Measurements from ENCODE around the gene HDAC5.

HDAC5 gene

DNA sequence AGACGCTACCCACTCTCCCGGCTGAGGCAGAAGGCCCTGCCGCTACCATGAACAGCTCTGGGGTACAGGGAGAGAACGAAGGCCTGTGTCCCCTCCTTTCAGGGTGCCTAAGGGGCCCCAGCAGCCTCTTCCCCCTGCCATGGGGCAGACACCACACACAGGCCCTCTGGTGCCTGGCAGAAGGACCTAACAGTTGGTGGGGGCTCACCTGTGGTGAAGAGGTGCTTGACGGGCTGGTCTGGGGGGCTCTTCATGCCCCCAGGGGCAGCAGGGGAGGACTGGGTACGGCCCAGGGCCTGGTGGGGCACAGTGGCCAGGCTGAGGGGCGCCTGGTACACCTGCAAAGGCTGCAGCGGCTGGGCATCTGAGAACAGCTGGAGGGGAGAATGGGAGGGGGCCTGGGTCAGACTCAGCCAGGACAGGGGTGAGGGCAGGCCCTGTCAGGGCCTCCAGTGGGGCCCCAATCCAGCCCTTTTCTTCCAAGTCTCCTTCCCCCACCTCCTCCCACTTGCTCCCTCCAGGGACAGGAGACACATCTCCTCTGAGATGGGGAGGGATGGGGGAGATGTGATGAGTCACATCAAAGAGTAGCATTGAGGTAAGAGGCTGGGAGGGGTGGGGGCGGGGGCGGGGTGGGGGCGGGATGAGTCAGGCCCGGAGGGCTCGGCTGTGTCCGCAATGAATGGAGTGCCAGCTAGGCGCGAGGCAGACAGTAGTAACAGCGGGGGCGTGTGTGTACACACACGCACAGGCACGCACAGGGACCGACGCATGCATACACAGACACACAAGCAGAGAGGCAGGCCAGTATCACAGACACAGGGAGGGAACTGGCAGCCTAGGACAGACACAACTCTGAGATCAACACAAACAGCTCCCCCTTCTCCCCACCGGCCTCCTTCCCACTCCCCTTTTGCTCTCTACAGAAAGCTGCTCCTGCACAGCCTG, 36.8 kb downstream of the HDAC5 start:
- DNase-seq, result peak; percentile 66 to 83

DNA sequence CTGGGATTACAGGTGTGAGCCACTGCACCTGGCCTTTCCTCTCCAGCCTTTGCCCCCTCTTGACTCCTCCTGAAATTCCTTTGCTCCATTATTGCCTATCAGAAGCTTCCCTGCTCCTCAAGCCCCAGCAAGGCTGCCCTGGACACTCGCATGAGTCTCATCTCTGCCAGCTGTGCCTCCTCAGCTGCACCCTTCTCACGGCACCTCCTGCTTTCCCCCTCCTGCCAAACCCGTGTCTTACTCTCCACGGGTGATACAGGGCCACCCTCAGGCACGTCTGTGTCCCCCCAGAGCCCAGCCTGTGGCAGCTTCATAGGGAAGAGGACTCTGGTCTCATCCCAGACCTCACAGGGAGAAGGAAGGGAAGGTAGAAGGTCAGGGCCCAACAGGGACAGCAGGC, 37.5 kb downstream of the HDAC5 start:
- no peak for DNase-seq

DNA sequence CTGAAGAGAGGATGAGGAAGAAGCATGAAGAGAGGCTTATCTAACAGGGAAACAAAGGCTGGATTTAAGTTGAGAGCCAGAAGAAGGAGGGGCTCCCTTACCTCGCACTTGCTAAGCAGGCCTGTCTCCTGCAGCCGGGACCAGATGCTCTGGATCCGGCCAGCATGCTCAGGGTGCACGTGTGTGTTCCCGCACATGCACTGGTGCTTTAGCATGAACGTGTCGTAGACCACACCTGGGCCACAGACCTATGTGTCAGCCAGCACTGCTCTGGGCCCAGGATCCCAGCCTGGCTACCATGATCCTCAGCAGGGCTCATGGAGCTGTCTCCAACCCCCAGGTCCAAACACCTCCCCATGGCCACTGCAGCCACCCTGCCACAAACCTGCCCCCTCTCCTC, 38.5 kb downstream of the HDAC5 start:
- no peak for DNase-seq

DNA sequence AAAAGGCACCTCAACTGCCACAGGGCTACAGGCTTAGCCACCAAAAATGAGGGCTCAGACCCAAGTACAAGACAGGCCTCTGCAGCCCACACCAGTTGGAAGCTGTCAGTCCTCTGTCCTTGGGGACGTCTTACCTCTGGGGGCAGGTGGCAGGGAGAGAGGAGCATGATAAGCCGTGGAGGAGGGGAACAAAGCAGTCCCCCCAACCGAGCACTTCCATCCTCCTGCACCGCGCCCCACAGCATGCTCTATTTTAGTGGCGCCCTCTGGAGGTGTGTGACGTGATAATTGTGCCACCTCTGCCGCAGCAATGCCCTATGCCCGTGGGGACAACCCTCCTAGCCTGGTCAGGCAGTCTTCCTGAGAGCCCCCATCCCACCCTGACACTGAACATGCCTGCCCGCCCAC, 39.3 kb downstream of the HDAC5 start:
- peak in 1 of 2 experiments; percentile 22 for DNase-seq

DNA sequence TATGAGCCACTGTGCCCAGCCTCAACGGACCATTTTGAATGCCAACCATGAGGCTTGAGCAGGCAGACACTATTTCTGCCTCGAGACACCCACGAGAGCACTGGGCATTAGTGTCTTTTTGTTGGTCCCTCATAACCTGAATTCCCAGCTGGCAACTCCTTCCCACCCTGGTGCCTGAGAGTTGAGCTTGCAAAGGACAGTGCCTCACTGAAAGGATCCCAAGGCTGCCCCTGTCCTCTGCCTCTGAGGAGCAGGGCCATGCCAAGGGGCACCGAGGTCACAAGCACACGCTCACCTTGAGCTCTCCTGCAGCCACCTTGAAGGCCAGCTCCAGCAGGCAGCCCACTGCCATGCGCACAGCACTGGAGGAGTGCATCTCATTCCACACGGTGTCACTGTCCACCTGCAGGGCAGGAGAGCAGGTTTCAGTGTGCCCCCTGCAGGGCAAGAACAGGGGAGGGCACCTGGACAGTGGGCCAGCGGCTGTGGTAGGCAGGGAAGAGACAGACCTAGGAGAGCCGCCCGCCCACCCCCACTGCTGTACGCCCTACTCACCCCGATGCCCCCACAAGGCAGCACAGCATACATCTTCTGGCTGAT, 40.1 kb downstream of the HDAC5 start:
- DNase-seq, result peak; percentile 68 to 82

DNA sequence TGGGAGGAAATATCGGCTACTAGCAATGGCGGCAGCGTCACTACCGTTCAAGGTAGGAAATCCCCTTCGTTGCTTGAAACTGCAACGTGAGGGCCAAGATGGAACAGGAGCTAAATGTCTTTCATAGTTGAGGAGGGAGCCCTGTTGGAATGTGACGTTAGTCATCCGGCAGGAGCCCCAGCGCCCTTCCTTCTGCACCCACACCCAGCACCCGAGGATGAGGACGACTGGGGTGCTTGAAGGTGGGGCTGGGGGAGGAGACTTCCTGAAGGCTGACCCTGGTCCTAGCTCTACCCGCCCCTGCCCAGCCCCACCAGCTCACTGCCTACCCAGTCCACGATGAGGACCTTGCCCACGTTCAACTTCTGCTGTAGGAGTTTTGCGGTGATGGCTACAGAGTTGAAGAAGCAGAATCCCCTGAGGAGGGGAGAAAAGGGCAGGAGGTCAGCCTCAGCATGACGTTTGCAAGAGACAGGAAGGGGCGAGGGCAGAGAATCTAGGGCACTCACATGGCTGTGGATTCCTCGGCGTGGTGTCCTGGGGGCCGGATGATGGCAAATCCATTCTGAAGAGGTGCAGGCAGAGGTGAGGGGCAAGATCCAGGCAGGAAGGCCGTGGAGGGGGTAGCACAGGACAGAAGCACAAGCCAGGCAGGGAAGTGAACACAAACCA, 41.0 kb downstream of the HDAC5 start:
- no peak for DNase-seq

DNA sequence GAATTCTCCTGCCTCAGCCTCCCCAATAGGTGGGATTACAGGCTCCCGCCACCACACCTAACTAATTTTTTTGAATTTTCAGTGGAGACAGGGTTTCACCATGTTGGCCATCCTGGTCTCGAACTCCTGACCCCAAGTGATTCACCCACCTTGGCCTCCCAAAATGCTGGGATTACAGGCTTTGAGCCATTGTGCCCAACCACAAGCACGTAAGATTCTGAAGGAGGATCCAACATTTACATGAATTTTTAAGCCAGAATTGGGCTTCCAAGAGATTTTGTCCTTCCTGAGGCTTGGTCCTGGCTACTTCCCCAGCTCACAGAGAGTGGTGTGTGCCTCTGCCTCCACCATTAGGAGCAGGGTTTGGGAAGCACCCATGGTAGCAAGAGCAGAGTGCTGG, 41.8 kb downstream of the HDAC5 start:
- DNase-seq, result no peak

DNA sequence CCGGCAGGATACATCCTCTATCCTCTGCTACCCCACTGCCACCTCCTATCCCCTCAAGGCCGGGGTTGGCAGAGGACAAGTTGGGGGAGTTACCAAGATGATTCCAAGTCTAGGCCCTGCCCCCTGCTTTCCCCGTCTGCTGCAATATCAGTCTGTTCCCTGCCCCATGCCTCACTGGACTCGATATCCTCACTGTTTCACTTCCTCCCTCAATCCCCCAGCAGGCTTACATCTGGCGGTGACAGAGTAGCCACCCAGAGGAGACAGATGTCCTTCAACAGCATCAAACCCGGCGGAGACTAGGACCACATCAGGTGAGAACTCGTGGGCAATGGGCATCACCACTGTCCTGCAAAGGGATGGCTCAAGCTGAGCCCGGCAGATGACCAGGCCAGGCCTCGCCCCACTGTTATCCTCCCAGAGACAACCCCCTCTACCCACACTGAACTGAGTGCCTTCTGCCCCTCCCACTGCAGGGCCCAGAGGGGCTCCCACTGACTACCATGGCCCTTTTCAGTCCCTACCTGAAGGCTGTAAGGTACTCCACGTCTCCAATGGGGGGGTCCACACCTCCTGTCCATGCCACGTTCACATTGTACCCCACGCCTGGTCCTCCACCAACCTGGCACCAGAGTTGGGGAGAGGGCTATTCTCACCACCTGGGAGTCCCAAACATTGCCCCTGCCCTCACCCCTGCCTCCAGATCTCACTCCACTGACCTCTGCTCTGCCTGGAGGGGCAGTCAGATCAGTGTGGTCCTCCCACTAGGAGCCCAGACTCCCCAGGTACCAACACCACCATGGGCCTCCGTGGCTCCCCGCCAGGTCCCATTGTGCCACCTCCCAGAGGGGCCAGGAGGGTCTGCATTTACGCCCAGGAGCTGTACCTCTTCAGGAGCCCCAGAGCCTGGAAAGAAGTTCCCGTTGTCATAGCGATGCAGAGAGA, 43.3 kb downstream of the HDAC5 start:
- DNase-seq, result no peak

DNA sequence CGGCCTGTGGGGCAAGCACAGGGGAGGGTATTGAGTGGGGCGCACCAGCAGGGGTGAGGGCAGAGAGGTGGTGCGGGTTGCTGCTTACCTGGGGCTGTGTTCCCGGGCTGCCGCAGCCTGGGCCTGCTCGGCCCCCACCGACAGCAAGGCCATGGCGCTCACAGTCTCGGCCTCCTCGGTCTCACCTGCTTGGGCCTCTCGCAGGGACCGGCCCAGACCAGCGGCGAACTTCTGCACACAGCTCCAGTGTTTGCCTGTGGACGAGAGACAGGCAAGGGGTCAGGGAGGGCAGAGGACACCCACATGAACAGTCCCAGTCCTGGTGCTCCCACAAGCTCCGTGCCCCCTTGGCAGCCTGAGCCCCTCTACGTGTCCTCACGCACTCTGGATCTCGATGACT, 45.0 kb downstream of the HDAC5 start:
- no peak for DNase-seq

DNA sequence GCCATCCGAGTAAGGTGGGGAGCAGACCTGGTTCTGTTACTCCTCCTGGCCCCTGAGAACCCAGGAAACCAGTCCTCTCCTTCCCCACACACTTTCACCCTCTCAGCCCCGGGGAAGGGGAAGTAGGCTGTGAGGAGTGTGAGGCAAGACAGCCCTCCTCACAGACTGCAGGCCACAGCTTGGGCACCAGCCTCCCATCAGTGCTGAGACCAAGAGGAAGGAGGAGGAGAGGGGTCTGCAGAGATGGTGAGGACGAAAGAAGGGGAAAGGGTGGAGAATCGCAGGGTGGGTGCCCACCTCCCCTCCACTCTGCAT, 45.9 kb downstream of the HDAC5 start:
- no peak for DNase-seq

DNA sequence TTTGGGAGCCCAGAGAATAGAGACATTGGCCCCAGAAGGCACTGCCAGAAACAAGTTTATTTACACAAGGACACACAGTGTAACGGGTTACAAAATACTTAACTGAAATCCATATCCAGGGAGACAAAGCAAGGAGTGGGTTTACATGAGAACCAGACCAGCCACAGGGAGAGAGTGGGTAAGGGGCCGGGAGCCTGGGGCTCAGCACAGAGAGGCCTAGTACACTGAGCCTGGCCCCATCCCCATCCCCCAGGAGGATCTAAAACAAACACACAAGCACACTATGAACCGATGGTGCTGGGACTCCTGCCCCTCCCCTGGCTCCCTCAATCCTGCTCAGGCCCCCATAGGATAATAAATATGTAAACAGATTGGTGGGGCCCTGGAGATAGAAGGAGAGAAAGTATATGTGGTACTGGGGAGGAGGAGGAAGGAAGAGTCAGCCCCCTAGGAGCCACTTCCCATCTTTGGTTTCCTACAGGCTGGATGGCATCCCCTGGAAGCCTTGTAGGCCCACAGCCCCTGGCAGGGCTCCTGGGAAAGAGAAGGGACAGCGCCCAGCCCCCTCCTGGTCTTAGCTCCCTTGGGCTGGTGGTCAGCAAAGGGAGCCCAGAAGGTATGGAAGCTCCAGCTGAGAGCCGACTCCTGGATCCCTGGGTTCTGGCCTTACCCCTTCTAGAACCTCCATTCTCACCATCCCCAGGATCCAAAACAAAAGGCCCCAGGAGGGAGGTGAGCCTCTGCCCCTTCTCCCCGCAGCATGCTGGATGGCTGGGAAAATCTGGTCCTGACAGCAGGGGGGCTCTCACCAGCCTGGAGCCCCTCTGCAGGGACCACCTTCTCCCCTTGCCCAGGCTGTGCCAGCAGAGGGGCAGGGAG, 46.5 kb downstream of the HDAC5 start:
- DNase-seq, result no peak

DNA sequence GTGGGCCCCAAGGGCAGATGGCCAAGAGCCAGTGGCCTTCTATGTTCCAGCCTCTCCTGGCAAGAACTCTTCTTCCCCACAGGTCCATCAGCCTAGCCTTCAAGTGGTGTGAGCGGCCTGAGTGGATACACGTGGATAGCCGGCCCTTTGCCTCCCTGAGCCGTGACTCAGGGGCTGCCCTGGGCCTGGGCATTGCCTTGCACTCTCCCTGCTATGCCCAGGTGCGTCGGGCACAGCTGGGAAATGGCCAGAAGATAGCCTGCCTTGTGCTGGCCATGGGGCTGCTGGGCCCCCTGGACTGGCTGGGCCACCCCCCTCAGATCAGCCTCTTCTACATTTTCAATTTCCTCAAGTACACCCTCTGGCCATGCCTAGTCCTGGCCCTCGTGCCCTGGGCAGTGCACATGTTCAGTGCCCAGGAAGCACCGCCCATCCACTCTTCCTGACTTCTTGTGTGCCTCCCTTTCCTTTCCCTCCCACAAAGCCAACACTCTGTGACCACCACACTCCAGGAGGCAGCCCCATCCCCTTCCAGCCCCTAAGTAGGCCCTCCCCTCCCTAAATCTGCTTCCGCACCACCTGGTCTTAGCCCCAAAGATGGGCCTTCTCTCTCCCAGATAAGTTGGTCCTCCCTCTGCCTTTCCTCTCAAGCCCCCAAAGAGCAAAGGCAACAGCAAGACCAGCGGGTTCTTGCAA, 47.7 kb downstream of the HDAC5 start:
- no peak for DNase-seq

DNA sequence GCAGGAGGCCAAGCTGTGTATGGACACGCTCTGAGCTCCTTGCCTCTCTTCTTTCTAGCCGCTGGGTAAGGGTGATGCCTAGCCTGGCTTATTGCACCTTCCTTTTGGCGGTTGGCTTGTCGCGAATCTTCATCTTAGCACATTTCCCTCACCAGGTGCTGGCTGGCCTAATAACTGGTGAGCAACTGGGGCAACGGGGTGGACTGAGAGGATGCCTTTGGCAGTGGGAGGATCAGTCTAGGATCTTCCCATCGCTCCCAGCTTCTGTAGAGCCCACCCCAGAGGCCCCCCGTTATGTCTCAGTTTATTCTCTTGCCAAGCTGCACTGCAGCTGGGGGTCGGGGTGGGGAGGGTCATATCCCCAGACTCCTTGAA, 48.5 kb downstream of the HDAC5 start:
- DNase-seq, result no peak

DNA sequence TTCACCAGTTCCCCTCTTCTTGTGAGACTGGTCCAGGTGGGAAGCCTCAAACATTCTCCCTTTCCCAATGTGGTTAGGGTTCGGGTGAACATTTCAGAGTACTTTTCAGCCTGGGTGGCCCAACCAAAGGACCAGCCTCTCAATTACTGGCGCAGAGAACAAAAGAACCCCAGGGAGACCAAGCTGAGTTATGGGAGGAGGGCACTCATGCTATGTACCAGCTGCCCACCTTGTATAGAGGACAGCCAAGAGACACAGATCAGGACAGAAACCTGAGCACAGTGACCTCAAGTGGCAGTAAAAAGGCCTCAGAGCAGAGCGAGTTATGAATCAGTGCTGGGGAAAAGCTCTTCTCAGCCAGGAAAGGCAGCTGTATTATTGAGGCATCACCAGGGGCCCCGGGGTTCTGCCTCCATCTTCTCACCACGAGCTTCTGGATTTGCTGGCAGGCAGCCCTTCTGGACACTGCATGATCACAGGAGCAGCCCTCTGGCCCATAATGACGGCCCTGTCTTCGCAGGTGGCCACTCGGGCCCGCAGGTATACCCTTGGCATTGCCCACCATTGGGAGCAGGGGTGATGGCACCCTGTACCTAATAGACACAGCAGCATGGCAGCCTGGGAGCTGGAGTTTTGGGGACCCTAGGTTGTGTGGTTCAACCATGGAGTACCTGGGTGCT, 49.1 kb downstream of the HDAC5 start:
- no peak for DNase-seq

DNA sequence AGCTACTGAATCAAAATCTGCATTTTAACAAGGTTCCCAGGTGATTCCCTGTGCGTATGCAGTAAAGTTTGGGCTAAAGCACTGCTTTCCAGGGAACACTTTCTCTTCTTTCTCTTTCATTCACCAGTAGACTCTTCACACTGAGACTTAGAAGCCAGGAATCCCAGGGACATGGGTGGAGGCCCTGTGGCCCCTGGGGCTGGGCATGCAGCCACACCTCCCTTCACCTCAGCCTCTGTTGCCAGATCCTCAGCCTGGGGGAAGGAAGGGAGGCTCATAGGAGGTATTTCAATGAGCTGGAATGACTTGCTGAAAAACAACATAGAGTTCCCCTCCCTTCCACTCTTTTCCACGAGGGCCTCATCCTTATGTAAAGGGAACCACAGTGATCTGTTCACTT, 51.7 kb downstream of the HDAC5 start:
- DNase-seq, result no peak

DNA sequence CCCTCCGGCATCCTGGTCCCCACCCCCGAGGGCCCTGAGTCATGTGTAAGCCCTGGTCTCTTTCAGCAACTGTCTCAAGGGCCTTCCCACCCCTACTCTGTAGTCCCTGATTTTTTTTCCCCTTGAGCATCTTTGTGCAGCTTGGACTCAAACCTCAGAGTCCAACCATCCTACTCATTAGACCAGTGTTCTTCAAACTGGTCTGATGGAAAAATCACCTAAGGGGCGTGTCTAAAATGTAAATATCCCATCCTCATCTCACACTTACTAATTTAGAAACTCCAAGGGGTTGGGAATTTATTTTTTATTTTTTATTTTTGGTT, 52.3 kb downstream of the HDAC5 start:
- no peak for DNase-seq

DNA sequence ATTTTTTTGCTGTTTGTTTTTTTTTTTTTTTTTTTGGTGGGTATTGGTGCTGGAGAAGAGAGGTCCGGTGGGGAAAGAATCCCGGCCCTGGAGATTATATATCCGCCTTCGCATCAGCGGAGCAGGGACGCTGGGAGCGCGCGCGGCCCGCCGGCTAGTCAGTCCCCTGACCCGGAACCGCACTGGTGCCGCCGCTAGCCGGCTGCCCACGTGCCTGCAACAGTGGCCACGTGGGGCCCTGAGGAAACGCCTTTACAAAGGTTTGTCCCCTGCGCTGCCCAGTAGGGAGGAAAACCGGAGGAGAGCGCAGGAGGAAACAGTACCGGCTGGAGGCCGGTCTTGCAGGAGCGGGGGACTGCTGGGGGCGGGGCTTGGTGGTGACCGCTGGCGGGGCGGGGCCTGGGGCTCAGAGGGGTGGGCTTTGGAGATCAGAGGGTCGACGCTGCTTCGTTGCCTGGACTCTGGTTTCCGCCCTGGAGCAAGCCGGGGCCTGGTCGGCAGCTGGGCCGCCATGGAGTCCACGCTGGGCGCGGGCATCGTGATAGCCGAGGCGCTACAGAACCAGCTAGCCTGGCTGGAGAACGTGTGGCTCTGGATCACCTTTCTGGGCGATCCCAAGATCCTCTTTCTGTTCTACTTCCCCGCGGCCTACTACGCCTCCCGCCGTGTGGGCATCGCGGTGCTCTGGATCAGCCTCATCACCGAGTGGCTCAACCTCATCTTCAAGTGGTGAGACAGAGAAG, 52.8 kb downstream of the HDAC5 start, which contains the start of gene G6PC3:
G6PC3 (plus strand) TSS at position 281 of the 743 bp plus-strand sequence; CDS start at position 512, 231 bp downstream.
- peak; percentile 99 for DNase-seq

DNA sequence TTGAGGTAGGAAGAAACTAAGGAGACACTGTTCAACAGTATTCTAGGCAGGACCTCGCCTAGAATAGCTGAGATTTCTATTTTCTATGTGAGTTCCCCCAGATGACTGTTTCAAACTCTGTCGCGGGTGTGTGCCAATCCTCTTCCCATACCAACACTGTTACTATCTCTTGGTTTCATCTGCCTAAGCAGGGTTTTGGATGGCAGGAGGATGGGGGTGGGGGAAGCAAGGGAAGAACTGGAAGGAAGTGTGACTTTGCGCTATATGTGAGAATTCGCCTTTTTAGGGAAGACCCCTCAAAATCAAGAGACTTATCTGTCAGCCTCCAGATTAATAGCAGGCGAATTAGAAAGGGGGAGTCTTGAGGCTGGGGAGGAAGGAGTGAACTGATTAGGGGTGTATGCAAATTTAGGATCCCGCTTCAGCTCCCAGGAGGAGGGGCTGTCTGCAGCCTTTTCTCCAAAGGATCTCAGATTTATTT, 53.4 kb downstream of the HDAC5 start:
- DNase-seq, result no peak

DNA sequence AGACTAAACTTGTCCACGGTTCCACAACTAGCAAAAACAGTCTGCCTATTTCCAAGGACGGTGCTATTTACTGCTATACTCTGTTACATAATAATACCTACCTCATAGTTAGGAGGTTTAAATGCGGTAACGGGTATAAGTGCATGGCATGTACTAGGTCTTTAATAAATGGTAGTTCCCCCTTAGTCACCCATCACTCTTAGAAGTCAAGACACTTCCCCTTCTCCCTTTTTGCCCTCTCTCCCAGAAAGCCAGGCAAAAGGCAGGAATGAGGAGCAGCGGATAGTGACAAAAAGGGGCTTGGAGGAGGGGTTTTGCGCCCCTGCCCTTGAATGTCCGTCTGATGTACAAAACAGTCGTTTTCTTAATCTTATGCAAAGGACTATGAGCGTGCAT, 55.9 kb downstream of the HDAC5 start:
- no peak for DNase-seq

Data from SHP77 (cell line).